GM19328 (cell line): ENCODE data around the gene RGL3.
"Not testable (repeated sequence)": the region's sequence is repeated elsewhere in the genome, so short reads cannot be mapped to it uniquely, and the experiment has no call there.

ENCODE experiments used
- ATAC-seq: cut with Tn5 transposase; IDR thresholded peaks from one replicate; pipeline ENCODE4 v1.9.1; 2021; ENCODE audit warnings: mild to moderate bottlenecking, moderate library complexity; ENCODE audit not compliant: unreplicated experiment

The RGL3 gene

GRCh38 chr19:11421371-11422098 is 2.4 kb upstream of the RGL3 start:
- ATAC-seq, result no peak

- ATAC-seq, result no peak
Measured at GRCh38 chr19:11420429-11421370, 1.6 kb upstream of the RGL3 start.

GRCh38 chr19:11418094-11418548 is 993 bp downstream of the RGL3 start:
- ATAC-seq, result no peak

- ATAC-seq, result no peak
Measured at GRCh38 chr19:11416346-11417052, 2.6 kb downstream of the RGL3 start.

DNA sequence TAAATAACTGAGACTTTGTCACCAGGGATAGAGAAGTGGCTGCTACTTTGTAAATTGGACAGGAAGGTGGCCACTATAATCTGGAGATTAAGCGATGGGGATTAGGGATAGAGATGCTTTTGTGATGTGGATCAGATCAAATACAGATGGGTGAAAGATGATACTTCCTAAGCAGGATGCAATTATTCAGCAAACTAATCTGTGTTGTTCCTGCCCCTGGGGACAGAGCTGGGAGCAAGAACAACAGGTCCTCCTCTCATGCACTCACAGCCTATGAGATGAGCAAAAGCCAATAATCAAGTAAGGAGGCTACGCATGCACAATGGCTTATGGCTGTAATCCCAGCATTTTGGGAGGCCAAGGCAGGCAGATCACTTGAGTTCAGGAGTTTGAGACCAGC is 4.6 kb downstream of the RGL3 start:
- no peak for ATAC-seq

GRCh38 chr19:11410682-11411081 is 8.4 kb downstream of the RGL3 start:
- ATAC-seq, result no peak

DNA sequence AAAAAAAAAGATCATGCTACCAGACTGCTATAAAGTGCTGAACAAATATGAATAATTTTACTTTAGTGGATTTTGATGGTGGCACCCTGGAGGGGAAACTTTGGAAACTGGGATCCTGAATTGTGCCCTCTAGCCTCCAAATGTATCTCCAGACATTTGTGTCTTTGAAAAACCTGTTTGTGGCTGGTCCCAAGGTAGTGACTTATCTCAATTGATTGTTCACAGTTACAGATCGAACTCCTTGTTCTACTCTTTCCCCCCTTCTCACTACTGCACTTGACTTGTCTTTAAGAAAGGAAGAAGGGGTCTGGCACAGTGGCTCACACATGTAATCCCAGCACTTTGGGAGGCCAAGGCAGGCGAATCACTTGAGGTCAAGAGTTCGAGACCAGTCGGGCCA is 10.5 kb downstream of the RGL3 start:
- no peak for ATAC-seq

GRCh38 chr19:11406703-11407236 is 12.3 kb downstream of the RGL3 start:
- not testable (repeated sequence) for ATAC-seq

- ATAC-seq, result no peak
Measured at GRCh38 chr19:11405846-11406643, 13.1 kb downstream of the RGL3 start.

DNA sequence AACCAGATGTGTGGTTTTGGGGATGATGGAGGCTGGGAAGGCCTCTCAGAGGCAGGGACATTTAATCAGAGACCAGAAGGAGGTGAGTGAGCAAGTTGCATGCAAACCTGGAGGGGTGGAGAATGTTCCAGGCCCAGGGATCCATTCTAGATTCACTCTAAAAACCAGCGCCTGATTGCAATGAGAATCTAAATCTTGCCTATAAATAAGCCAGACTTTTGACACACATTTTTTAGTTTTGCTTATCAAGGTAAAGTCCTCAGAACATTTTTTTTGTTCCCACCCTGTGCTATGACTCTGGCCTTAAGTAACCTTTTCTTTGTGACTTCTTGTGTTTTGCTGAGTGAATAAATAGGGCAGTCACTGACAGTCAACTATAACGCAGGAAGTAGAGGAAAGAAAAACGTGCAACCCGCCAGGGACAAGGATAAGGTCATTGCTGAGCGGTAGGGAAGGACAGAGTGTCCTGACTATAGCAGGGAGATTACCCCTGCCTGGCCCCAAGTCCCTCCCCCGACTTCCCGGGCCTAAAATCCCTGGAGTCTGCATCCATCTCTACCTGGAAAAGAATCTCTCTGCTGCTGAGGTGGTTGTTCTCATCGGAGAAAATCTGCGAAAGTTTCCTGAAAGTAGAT is 14.4 kb downstream of the RGL3 start:
- ATAC-seq, result no peak

DNA sequence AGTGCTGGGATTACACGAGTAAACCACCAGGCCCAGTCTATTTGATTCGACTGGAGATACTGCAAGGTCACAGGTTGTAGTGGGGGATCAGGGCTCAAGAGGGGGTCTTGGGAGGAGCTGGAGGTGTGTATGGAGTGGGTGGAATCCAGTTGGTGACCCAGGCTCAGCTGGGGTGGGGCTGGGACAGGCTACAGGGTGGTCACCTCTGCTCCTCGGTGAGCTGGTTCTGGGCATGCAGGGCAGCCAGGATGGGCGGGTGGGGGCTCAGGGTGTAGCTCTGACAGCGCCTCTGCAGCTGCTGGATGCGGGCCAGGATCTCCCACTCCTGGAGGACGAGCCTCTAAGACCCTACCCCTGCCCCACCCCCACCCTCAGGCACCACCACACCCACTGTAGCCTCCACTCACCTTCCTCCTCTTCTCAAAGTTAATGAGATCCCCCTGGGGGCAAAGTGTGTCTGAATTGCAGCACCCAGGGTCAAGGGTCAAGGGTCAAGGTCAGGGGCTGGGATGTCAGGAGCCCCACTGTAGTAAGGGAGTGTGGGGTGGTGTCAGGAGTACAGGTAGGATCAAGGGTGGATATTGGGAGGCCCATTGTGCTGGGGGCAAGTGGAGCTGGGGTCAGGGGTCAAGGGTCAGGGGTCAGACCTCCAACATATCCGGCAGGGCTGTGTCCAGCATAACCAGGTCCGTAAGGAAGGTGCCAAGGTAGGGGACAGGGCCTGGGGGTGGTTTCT is 17.1 kb downstream of the RGL3 start:
- ATAC-seq, result no peak

- no peak for ATAC-seq
Measured at GRCh38 chr19:11400798-11401197, 18.3 kb downstream of the RGL3 start.

DNA sequence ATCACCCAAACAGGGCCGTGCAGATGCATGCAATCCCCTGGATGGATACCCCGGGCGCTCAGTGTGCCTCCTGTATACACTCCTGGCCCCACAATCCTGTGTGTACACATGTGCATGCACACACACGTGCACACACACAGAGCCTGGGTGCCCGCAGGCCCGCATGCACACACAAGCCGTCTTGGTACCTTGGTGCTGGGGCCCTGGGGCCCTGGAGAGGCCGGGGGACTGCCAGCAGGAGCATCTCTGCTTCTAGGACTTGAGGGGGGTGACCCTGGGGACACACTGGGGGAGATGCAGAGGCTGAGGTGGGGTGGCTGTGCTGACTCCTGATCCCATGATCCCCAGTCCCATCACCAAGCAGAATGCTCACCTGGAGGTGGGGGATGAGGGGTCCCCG is 19.4 kb downstream of the RGL3 start:
- no peak for ATAC-seq

GRCh38 chr19:11397089-11397610 is 22.0 kb downstream of the RGL3 start:
- no peak for ATAC-seq

- ATAC-seq, result no peak
Measured at GRCh38 chr19:11390933-11391680, 28.0 kb downstream of the RGL3 start.

GRCh38 chr19:11390359-11390758 is 28.8 kb downstream of the RGL3 start:
- no peak for ATAC-seq

- ATAC-seq, result no peak
Measured at GRCh38 chr19:11387162-11388034, 31.7 kb downstream of the RGL3 start.
